ENCODE data around the gene TBCK.

Gene TBCK

DNA sequence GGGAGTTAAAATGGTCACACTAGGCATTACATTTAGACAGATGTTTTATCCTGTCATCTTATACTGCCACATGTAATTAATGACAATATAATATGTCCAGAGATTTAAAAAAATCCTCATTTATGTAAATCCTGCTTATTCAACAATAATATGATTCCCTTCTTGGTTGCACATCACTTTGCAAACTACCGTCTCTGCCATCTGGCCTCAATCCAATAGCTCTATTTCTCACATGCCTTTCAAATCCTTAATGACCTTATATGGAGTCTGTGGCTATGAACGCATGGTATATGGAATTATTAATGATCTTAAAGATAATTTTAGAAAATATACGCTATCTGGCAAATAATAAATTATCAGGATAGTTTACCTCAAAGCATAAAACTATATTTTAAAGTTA, 276.2 kb downstream of the TBCK start:
- TF ChIP-seq NFIC (IDR thresholded peaks at IDR 0.05), result no peak
- no peak for TF ChIP-seq CEBPB (IDR thresholded peaks at IDR 0.05)
- no peak for TF ChIP-seq FOXM1 (IDR thresholded peaks at IDR 0.05; ENCODE audit: borderline replicate concordance, low read depth)
- TF ChIP-seq YY1 (IDR thresholded peaks at IDR 0.05; ENCODE audit: low read depth), result no peak

DNA sequence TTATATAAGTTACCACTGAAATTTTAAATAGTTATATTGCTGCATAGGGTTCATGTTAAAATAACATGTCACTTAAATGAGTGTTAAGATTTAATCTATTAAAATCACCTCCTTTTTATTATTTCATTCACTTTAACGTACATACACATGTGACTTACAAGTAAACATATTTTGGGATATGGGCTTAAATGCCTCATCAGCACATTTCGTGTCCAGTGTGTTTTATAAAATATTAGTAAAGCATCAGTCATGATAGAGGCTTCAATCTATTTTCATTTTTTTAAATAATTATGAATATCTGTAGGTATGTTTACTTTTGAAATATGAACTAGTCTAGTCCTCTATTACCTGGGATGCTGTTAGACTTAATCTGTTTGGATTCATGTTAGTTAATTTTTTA, 277.1 kb downstream of the TBCK start:
- TF ChIP-seq FOXM1 (IDR thresholded peaks at IDR 0.05; ENCODE audit: borderline replicate concordance, low read depth) (no peak), CREB1 (IDR thresholded peaks at IDR 0.05; ENCODE audit: low read depth) (no peak), TEAD4 (IDR thresholded peaks at IDR 0.05) (no peak)

GRCh38 chr4:106038012-106038411, 278.0 kb downstream of the TBCK start:
- TF ChIP-seq TCF12 (IDR thresholded peaks at IDR 0.05; ENCODE audit: low read depth), result no peak
- no peak for TF ChIP-seq YY1 (IDR thresholded peaks at IDR 0.05; ENCODE audit: low read depth)
- TF ChIP-seq TAF1 (IDR thresholded peaks at IDR 0.05; ENCODE audit: low read depth), result no peak
- TF ChIP-seq, protein P1, sequence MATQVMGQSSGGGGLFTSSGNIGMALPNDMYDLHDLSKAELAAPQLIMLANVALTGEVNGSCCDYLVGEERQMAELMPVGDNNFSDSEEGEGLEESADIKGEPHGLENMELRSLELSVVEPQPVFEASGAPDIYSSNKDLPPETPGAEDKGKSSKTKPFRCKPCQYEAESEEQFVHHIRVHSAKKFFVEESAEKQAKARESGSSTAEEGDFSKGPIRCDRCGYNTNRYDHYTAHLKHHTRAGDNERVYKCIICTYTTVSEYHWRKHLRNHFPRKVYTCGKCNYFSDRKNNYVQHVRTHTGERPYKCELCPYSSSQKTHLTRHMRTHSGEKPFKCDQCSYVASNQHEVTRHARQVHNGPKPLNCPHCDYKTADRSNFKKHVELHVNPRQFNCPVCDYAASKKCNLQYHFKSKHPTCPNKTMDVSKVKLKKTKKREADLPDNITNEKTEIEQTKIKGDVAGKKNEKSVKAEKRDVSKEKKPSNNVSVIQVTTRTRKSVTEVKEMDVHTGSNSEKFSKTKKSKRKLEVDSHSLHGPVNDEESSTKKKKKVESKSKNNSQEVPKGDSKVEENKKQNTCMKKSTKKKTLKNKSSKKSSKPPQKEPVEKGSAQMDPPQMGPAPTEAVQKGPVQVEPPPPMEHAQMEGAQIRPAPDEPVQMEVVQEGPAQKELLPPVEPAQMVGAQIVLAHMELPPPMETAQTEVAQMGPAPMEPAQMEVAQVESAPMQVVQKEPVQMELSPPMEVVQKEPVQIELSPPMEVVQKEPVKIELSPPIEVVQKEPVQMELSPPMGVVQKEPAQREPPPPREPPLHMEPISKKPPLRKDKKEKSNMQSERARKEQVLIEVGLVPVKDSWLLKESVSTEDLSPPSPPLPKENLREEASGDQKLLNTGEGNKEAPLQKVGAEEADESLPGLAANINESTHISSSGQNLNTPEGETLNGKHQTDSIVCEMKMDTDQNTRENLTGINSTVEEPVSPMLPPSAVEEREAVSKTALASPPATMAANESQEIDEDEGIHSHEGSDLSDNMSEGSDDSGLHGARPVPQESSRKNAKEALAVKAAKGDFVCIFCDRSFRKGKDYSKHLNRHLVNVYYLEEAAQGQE (IDR thresholded peaks at IDR 0.05; ENCODE audit: low read depth), result no peak
- no peak for TF ChIP-seq NFIC (IDR thresholded peaks at IDR 0.05)
- TF ChIP-seq EGR1 (IDR thresholded peaks at IDR 0.05), result no peak
- TF ChIP-seq ZBTB7A (IDR thresholded peaks at IDR 0.05; ENCODE audit: low read depth), result no peak

GRCh38 chr4:106036848-106037247, 279.2 kb downstream of the TBCK start:
- no peak for TF ChIP-seq EP300 (IDR thresholded peaks at IDR 0.05; ENCODE audit: borderline replicate concordance)
- TF ChIP-seq, protein P1 (IDR thresholded peaks at IDR 0.05; ENCODE audit: low read depth), result no peak
- no peak for TF ChIP-seq ZBTB7A (IDR thresholded peaks at IDR 0.05; ENCODE audit: low read depth)
- TF ChIP-seq FOXM1 (IDR thresholded peaks at IDR 0.05; ENCODE audit: borderline replicate concordance, low read depth), result no peak
- no peak for TF ChIP-seq MAX (IDR thresholded peaks at IDR 0.05)
- no peak for TF ChIP-seq NFIC (IDR thresholded peaks at IDR 0.05)
- TF ChIP-seq TAF1 (IDR thresholded peaks at IDR 0.05; ENCODE audit: low read depth), result no peak
- TF ChIP-seq RAD21 (IDR thresholded peaks at IDR 0.05; ENCODE audit: low read depth), result no peak
- TF ChIP-seq, protein P2, sequence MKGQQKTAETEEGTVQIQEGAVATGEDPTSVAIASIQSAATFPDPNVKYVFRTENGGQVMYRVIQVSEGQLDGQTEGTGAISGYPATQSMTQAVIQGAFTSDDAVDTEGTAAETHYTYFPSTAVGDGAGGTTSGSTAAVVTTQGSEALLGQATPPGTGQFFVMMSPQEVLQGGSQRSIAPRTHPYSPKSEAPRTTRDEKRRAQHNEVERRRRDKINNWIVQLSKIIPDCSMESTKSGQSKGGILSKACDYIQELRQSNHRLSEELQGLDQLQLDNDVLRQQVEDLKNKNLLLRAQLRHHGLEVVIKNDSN (IDR thresholded peaks at IDR 0.05), result no peak
- no peak for TF ChIP-seq CREB1 (IDR thresholded peaks at IDR 0.05; ENCODE audit: low read depth)
- TF ChIP-seq EGR1 (IDR thresholded peaks at IDR 0.05), result no peak
- no peak for TF ChIP-seq CEBPB (IDR thresholded peaks at IDR 0.05)
- no peak for TF ChIP-seq YY1 (IDR thresholded peaks at IDR 0.05; ENCODE audit: low read depth)
- TF ChIP-seq TEAD4 (IDR thresholded peaks at IDR 0.05), result no peak

GRCh38 chr4:106036334-106036733, 279.7 kb downstream of the TBCK start:
- TF ChIP-seq RAD21 (IDR thresholded peaks at IDR 0.05; ENCODE audit: low read depth) (no peak), ZBTB7A (IDR thresholded peaks at IDR 0.05; ENCODE audit: low read depth) (no peak), YY1 (IDR thresholded peaks at IDR 0.05; ENCODE audit: low read depth) (no peak), FOXM1 (IDR thresholded peaks at IDR 0.05; ENCODE audit: borderline replicate concordance, low read depth) (no peak), CEBPB (IDR thresholded peaks at IDR 0.05) (no peak), EP300 (IDR thresholded peaks at IDR 0.05; ENCODE audit: borderline replicate concordance) (no peak), EGR1 (IDR thresholded peaks at IDR 0.05) (no peak), TAF1 (IDR thresholded peaks at IDR 0.05; ENCODE audit: low read depth) (no peak), NFIC (IDR thresholded peaks at IDR 0.05) (no peak), CREB1 (IDR thresholded peaks at IDR 0.05; ENCODE audit: low read depth) (no peak), TCF12 (IDR thresholded peaks at IDR 0.05; ENCODE audit: low read depth) (no peak), MAX (IDR thresholded peaks at IDR 0.05) (no peak), TEAD4 (IDR thresholded peaks at IDR 0.05) (no peak)
- TF ChIP-seq, protein P1 (IDR thresholded peaks at IDR 0.05; ENCODE audit: low read depth), result no peak
- TF ChIP-seq, protein P2 (IDR thresholded peaks at IDR 0.05), result no peak

Measured in Ishikawa (cell line).